Renal cortical epithelial cell (primary cell): ENCODE results near the gene NUF2. TPM values are rescaled to one million over a fixed set of nuclear protein-coding genes. Genes with fewer than 3 reads are reported as not detected.
"Not testable (repeated sequence)": the region's sequence is repeated elsewhere in the genome, so short reads cannot be mapped to it uniquely, and the experiment has no call there.

Experiments used
- DNase-seq: peaks from one replicate; pipeline ENCODE4 v3.0.0-alpha.2; 2011; ENCODE audit warnings: low read depth
- total RNA-seq: library from RNA; depleted of rRNA; stranded (reverse); fragments of >200 nt; gene quantifications from 2 replicates; pipeline ENCODE4 v1.2.3, GENCODE V29; 2014

Gene NUF2
- total RNA-seq, 1 donor from 2014 or later, result 0.30 TPM

DNA sequence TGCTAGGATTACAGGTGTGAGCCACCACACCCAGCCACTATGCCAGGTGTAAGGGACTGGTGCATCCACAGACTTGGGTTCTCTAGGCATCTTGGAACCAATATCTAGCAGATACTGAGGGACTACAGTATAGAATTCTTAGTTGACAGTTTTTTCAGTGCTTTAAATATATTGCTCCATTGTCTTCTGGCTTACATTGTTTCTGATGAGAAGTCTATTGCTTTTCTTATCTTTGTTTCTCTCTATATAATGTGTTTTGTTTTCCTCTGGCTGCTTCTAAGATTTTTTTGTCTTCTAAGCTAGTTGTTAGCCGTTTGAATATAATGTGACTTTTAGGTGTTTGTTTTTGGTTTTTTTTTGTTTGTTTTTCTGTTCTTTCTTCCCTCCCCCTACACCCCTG lies 13.5 kb downstream of the NUF2 start:
- no peak for DNase-seq

GRCh38 chr1:163337631-163338030 lies 15.9 kb downstream of the NUF2 start:
- DNase-seq, result no peak

- peak; percentile 49 for DNase-seq
These were observed 24.6 kb downstream of the NUF2 start for GRCh38 chr1:163346326-163346870.

DNA sequence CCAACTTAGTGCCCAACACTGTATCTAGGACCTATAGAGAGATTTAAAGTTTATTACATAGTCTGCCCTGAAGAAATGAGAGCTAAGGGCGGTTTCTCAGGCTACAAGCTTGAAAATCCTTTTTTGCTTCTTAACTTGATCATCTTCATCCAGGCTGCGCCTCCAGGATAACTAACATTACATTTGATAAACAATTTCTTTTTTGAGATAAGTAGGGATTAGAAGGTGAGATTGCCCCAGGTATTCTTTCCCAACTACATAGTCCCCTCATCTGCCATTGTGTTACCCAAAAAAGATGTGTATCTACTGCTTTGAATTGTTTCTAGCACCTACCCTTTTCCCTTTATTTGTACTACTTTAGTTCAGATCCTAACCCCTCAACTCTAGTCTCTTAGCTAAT lies 25.4 kb downstream of the NUF2 start:
- DNase-seq, result no peak

DNA sequence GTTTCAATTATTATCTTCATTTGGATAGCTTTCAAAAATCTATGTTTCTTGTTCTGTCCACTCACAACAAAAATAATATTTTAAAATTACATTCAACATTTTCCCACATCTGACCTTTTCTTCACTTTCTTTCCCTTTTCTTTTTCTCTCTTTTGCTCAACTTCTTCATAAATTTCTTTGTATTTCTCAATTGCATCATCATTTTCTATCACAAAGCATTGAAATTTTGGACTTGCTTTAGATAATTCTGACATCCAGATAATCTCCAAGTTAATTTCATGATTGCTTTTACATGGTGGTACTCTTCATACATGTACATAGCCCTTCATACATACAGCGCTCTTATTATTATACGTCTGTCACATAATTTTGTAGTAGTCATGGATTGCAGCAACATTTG lies 30.2 kb downstream of the NUF2 start:
- no peak for DNase-seq

GRCh38 chr1:163357378-163357777 lies 35.6 kb downstream of the NUF2 start:
- no peak for DNase-seq

DNA sequence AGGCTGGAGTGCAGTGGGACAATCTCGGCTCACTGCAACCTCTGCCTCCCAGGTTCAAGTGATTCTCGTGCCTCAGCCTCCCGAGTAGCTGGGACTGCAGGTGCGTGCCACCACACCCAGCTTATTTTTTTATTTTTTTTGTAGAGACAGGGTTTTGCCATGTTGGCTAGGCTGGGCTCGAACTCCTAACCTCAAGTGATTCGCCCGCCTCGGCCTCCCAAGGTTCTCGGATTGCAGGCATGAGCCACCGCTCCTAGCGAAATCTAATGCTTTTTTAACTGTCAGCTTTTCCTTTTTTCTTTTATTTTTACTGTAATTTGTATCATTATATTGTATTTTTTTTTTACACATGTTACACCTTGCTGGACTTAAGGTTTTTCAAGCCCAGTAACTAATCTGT lies 36.4 kb downstream of the NUF2 start:
- not testable (repeated sequence) for DNase-seq

DNA sequence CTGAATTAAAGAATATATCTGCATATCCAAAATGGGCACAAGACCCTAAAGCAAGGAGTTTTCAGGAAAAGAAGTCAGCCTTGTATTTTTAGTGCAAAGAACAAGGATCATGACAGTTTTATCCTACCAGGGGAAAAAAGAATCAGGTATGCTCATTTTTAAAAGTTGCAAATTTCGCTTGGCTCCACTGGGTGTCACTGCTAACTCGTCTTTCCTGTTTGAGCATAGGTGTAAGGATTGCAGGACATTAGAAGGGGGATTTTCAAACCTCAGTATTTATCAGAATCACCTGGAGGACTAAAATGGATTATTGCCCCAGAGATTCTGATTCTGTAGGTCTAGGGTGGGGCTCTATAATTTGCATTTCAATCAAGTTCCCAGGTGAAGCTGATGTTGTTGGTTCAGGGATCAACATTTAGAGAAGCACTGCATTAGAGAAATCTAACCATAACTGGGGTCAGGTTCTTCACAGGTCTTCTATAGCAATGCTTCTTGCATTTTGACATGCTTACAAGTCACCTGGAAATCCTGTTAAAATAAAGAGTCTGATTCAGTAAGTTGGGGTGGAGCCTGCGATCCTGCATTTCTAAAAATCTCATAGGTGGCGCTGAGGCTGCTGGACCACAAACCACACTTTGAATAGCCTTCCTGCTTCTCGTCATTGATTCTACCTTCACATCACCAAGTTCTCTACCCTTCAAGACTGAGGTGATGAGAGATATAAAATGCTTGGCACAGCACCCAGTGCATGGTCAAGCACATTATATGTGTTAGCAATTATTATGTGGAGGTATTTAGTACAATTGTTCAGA lies 39.6 kb downstream of the NUF2 start:
- peak; percentile 17 for DNase-seq

GRCh38 chr1:163365186-163365585 lies 43.4 kb downstream of the NUF2 start:
- no peak for DNase-seq

DNA sequence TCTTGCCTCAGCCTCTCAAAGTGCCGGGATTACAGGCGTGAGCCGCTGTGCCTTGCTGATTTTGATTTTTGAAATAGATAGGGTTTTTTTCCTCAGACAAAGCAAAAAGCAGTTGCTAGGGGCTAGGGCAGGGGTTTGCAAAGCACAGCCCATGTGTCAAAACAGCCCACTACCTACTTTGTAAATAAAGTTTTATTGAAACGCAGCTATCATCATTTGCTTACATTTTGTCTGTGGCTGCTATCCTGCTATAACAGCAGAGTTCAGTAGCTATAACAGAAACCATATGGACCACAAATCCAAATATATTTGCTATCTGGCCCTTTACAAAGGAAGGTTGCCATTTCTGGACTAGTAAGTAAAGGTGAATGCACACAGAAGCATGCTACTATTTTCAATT lies 44.8 kb downstream of the NUF2 start:
- no peak for DNase-seq

DNA sequence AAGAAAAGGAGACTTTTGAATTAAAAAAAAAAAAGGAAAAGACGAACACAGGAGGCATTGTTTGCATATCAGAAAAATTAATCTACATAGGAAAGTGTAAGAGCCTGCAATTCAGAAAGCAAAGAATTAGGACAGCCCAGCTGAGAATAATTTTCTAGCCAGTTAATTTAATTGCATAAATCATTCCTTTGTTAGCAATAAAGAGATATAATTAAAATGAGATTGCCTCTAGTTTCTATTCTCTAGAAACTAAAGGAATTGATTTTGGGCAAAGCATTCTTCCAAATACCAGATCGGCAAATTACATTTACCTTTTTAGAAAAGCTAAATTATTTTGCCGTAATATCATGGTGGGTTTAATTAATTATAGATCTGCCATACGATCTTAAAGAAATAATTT lies 46.0 kb downstream of the NUF2 start:
- no peak for DNase-seq

DNA sequence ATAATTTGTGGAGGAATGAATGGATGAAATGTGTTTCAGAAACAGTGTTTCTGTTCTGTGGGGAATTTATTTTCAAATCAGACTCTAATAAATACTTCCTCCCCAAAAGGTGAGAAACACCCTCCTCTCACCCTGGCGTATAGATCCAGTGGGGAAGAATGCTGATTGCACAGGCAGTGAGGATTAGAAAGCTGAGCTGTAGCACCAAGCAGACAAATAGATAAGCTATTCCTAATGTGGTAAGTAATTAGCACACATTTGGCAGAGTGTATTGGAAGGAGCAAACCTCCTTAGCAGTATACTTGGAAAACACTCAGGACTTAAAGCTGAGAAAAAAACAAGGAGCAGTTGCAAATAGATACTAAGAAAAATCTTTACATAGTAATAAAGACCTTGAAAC lies 50.8 kb downstream of the NUF2 start:
- no peak for DNase-seq

GRCh38 chr1:163378554-163378953 lies 56.8 kb downstream of the NUF2 start:
- no peak for DNase-seq

DNA sequence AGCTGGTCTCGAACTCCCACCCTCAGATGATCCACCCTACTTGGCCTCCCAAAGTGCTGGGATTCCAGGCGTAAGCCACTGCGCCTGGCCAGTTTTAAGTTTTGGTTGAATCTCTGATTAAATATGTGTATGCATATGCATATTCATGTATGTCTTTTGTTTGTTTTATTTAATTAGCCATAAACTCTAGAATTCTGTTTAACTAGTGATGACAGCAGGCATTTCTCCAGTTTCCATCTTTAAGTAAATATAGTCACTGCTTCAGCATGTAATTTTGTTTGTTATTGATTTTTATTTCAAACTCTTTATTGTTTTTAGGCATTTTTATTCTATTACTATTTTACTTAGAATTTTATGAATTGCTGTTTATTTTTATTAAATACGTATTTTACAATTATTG lies 58.0 kb downstream of the NUF2 start:
- DNase-seq, result no peak

- DNase-seq, result no peak
These were observed 59.9 kb downstream of the NUF2 start for GRCh38 chr1:163381487-163382184.

- no peak for DNase-seq
These were observed 60.6 kb downstream of the NUF2 start for GRCh38 chr1:163382395-163382794.

DNA sequence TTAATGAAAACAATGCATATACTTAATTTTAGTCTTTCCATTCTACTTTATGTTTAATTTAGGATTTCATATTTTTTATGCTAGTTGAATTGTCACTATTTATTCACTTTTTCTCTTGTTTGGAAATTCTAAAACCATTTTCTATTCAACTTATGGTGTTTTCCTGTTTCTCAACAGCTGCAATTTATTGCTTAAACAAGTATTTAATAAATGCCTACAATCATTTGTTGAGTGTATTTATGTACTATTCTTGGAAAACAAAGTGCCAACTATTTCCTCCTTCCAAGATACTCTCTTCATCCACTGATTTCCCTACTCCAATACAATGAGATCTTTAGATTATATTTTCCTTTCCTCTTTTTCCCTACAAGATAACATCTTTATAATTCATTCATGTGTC lies 65.4 kb downstream of the NUF2 start:
- DNase-seq, result no peak

DNA sequence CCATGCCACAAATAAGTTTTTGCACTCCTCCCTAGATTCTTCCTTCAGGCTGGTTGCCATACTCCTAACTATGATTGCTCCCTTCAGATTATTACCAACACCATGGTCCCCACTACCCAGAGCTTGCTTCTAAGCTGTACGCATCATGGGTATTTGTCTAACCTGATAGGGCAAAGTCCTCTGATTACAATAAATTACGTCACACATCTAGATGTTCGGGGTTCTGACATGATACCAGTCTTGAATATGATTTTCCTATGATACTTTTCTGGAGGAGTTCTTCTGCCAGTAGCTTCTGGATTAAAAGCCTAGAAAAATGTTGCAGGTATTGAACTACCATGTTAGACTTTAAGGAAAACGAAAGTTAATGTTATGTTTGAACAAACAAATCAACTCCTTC lies 67.2 kb downstream of the NUF2 start:
- no peak for DNase-seq

DNA sequence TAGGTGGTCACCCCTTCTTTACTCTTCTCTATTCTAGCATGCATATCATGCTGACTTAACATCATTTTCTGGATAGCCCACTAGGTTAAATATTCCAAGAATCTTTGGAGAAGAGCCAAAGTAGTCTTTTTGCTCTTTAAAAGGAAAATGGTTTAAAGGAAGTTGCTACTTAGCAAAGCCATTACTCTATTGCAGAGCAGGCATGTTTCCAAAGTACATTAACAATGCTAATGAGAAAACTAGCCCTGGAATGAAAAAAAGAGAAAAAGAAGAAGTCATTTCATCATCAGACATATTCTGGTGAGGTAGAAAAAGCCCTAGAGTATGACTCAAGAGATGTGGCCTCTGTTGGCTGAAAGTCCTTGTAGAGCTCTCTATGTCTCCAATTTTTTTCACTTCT lies 74.0 kb downstream of the NUF2 start:
- peak; percentile 51 for DNase-seq

- no peak for DNase-seq
These were observed 75.9 kb downstream of the NUF2 start for GRCh38 chr1:163397451-163398200.

- no peak for DNase-seq
These were observed 77.2 kb downstream of the NUF2 start for GRCh38 chr1:163399001-163399400.

DNA sequence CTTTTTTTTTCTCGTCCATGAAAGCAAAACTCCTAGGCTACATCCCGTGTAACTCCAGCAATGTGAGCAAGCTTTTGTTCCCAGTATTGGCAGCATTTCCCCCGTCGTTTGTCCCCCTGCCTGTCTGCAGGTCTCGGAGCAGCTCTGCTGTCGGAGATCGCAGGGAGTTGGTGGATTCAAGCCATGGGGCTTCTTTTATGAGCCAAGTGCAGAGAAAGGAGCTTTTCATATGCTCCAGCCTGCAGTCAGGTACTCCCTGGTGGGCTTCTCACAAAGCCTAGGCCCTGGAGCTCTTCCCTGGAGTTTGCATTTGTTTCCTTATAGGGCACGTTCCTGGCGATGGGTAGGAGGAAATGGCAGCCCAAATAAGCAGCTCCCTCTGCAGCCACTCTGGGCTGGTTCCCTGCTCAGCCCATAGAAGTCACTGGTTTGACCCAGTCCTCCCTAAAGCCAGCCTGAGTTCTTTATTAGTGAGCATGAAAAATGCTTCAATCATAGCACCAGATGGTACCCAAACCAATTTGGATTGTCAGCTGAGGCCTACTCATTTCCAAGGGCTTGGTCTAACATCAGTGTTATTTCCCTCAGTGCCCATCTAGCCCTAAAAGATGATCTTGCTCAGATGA lies 78.3 kb downstream of the NUF2 start:
- DNase-seq, result no peak
